GM12872 (cell line): ENCODE results near the gene PPP1R2.

Experiments
- TF ChIP-seq, protein P1 (sequence below): IDR thresholded peaks from 3 replicates; pipeline ENCODE4 v1.5.1; 2011; ENCODE audit warnings: low read depth, mild to moderate bottlenecking, low read length, moderate library complexity; ENCODE audit not compliant: insufficient read depth

PPP1R2 gene

DNA sequence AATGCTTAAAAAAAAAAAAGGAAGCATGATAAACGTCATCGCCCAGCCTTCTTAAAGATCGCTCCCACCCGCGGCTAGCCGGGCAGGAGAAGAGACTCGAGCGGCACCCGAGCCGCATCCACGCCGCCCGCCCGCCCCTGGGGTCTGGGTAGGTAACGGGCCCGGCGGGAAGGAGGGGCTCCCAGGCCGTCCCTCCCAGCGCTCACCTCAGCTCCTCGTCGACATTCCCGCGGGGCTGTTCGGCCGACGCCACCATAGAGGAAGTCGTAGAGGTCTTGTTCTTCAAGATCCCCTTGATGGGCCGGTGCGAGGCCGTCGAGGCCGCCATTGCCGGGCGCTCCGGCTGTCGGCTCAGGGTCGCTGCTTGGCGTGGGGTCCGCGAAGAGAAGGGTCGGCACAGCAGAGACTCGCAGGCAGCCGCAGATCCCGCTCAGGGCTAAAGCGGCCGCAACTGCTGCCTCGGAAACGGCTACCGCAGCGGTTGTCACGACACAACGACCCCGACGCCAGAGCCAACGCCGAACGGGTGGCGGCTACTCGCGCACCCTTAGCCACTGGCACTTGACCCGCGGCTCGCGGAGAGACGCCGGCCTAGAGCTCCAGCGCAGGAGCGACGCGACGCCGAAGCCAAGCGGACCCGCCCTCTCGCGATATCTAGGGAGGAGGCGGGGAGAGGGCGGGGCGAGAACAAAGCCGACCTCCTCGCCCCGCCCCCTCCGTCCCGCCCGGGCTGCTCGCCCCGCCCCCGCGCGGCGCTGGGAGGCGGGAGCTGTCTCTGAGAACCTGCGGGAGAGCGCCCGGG lies at the start of gene PPP1R2:
Gene PPP1R2 (minus strand): TSS at position 628 of the 802 bp plus-strand sequence. CDS start 300 bp downstream, at position 328.
- TF ChIP-seq, protein P1, sequence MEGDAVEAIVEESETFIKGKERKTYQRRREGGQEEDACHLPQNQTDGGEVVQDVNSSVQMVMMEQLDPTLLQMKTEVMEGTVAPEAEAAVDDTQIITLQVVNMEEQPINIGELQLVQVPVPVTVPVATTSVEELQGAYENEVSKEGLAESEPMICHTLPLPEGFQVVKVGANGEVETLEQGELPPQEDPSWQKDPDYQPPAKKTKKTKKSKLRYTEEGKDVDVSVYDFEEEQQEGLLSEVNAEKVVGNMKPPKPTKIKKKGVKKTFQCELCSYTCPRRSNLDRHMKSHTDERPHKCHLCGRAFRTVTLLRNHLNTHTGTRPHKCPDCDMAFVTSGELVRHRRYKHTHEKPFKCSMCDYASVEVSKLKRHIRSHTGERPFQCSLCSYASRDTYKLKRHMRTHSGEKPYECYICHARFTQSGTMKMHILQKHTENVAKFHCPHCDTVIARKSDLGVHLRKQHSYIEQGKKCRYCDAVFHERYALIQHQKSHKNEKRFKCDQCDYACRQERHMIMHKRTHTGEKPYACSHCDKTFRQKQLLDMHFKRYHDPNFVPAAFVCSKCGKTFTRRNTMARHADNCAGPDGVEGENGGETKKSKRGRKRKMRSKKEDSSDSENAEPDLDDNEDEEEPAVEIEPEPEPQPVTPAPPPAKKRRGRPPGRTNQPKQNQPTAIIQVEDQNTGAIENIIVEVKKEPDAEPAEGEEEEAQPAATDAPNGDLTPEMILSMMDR = no peak

DNA sequence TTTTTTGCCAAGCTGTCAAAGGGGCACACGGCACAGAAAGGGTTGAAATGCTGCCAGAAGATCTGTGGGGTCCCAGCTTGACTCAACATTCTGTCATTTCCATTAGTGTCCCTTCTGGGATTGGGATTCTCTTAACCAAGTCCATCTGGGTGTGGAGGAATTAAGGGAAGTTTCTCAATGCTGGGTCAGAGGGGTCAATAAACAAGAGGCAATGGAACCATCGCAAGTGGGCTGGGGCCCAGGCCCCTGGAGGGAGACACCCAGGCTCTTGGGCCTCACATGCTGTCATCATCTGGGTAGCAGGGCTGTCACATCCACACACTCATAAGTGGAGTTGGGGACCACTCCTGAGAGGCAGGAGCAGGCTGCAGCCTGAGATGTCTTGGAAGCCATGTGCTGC lies 48.7 kb upstream of the PPP1R2 start:
- TF ChIP-seq, protein P1 = no peak

DNA sequence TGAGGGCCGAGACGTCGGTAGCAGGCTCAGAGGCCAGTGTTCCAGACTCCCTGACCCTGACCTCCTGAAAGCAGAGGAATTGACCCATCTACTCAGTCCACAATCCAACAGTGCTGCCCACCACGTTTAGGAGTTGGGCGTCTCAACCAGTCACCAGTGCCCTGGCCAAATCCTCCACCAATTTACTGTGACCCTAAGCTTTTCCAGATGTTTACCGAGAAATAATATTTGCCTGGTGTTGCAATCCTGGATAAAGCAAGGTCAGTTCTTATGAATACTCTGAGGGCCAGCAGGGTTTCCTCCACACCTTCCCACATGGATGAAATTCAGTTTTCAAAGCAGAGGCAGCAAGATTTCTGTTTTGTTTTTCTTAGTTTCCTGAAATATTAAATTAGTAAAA lies 48.1 kb upstream of the PPP1R2 start:
- TF ChIP-seq, protein P1 = no peak

DNA sequence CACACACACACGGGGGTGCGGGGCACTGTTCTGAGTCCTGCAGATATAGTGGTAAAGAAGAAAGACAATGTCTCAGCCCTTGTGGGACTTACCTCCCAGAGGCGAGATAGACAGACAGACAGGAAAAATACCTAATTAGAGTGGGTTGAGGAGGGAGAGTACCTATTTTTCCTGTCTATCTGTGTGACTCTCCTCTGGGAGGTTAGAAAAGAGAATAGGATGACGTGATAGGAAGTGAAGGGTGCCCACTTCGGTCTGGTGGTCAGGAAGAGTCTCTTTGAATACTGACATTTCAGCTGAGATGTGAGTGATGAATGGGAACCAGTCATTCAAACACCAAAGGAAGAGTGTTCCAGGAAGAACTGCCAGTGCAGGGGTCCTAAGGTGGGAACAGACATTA lies 44.7 kb upstream of the PPP1R2 start:
- TF ChIP-seq, protein P1 = no peak

DNA sequence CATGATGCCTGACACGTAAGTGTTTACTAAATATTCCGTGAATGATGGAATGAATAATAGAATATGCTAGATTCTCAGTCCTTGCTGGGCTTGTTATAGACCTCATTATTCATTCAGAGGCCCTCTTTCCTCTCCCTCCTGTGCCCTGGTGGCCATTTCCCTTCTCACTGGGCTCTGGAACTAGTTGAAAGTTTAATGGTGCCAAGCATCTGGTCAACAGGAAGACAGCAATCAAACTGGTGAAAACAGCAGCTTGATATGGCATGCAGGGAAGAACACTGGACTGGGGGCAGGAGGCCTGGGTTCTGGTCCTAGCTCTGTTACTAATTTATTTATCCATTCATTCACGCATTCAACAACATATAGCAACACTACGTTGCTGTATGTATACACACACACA lies 44.3 kb upstream of the PPP1R2 start:
- TF ChIP-seq, protein P1 = no peak

DNA sequence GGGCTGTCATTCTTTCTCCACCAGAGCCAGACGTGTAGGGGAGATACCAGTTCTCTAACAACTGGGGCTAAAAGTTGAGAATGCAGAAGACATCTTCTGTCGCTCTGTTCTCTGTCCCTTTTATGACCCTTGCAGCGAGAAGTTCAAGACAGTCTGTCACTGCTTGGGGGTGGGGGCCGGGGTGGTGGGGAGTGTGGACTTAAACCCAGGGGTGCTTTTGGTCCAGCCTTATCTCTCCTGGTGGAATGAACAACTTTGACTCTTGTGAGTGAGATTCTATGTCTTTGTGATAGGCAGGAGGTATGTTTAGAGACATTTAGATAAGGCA lies 41.4 kb upstream of the PPP1R2 start:
- TF ChIP-seq, protein P1 = no peak

DNA sequence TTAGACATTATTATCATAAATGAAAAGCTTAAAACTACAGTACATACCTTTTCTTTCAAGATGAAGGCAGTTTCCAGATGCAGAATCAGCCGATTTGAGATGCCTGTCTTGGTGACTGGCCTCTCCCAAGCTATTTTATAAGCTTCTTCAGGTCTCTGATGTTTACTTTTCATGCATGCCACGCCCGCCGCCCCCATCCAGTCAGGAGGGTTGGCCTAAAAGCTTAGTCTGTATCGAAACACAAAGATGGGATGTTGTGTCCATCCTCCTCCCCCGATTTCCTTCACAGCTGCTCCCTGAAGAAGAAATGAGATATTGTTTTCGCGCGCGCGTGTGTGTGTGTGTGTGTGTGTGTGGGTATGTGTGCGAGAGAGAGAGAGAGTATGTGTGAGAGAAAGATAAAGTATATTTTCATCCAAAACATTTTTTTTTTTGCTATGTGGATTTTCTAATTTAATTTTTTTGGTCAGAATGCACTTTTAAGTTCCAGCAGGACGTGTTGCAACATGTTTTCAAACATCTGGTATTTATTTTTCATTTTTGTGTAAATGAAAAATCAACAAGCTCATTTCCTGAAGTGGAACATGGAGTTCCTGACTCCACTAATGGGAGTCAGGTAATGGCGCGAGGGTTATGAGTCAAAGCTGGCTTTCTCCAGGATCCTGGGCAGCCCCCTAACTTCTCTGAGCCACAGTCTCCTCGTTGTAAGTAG lies 40.9 kb upstream of the PPP1R2 start, which contains the start of gene APOD:
Gene APOD (minus strand): TSS at position 110 of the 712 bp plus-strand sequence. CDS start 4,479 bp downstream, outside the sequence.
- TF ChIP-seq, protein P1 = no peak
